Measurements from ENCODE around the gene PPTC7.
"Not testable (repeated sequence)": the region's sequence is repeated elsewhere in the genome, so short reads cannot be mapped to it uniquely, and the experiment has no call there.

Gene PPTC7

DNA sequence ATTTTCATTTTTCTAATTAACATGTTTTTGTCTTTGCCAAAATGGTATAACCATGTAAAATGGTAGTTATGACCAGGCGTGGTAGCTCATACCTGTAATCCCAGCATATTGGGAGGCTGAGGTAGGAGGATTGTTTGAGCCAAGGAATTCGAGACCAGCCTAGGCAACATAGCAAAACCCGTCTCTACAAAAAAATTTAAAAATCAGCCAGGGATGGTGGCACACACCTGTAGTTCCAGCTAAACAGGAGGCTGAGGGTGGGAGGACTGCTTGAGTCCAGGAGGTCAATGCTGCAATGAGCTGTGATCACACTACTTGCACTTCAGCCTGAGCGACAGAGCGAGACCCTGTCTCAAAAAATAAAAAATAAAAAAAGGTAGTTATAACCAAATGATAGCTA is 23.1 kb downstream of the PPTC7 start:
- no peak for DNase-seq

DNA sequence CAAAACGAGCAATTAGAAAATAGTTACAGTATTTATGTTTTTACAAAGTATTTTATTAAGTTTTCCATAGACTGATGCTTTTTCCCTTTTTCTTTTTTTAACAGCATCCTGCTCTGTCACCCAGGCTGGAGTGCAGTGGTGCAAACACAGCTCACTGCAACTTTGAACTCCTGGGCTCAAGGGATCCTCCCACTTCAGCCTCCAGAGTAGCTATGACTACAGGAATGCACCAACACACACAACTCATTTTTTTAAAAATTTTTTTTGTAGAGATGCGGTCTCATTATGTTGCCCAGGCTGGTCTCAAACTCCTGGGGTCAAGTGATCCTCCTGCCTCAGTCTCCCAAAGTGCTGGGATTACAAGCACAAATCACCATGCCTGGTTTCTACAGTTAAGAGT is 24.2 kb downstream of the PPTC7 start:
- DNase-seq, result not testable (repeated sequence)

DNA sequence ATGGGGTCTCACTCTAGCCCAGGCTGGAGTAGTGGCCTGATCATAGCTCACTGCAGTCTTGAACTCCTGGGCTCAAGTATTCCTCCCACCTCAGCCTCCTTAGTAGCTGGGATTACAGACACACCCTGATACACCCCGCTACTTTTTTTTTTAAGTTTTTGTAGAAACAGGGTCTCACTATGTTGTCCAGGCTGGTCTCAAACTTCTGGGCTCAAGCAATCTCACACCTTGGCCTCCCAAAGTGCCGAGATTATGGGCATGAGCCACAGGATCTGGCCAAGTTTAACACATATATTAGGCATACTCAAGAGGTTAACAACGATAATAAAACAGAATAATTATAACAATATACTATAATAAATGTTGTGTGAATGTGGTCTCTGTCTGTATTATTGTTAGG is 25.8 kb downstream of the PPTC7 start:
- DNase-seq, result no peak

DNA sequence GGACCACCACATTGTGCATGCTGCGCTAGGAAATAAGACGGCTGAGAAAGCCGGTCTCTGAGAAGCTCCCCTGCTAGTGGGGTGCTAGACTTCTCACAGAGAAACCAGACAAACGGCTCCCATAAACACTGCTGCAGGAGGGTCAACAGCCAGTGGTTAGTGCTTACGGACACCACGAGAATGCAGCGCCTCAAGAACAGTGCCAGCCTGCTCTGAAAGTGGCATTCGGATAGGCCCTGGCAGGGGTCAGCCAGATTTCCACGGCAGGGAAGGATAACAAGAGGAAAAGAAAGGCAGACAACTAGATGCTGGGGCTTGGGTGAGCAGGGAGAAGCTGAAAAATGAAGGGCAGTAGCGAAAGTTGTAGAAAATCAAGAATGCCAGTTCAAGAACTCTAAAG is 26.4 kb downstream of the PPTC7 start:
- DNase-seq, result no peak

- DNase-seq, result no peak
These were observed 27.3 kb downstream of the PPTC7 start for GRCh38 chr12:110555577-110556406.

DNA sequence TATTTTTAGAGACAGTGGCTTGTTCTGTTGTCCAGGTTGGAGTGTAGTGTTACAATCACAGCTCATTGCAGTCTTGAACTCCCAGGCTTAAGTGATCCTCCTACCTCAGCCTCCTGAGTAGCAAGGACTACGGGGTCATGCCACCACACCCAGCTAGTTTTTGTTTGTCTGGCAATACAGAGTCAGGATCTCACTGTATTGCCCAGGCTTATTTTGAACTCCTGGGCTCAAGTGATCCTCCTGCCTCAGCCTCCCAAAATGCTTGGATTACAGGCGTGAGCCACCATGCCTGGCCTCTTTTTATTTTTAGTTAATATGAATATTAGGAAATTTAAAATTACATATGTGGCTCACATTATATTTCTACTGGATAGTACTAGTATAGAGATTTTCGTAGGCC is 28.9 kb downstream of the PPTC7 start:
- no peak for DNase-seq

DNA sequence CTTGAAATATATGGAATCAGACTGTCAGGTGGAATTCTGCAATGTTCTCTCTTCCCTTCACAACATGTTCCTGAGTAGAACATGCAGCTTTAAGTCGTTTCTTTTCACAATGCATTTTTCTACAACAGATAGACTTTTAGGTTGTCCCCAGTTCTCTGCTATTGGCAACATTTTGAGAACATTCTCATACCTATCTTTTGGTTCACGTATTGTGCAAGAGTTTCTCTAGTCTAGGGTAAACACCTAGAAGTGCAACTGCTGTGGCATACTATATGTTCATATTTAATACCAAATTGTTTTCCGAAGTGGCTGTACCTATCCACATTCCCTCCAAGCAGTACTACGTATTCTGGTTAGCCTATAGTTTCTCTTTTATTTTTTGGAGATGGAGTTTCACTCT is 32.1 kb downstream of the PPTC7 start:
- DNase-seq, result no peak

DNA sequence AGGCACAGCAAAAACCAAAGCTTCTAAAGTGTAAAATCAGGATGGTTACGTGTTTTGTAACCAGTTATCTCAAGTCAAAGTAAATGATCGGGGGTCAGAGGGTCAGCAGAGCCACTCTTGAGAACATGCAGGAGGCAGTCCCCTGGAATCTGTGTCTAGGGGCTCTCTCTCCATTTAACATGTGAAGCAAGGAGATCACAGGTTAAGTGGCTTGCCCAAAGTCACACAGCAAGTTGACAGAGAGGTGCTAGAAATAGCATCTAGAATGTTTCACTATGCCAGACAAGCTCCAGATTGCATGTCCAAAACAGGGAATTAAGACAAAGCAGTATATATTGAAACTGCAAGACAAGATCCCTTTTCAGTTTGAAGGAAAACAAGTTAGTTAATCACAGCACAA is 33.4 kb downstream of the PPTC7 start:
- no peak for DNase-seq

DNA sequence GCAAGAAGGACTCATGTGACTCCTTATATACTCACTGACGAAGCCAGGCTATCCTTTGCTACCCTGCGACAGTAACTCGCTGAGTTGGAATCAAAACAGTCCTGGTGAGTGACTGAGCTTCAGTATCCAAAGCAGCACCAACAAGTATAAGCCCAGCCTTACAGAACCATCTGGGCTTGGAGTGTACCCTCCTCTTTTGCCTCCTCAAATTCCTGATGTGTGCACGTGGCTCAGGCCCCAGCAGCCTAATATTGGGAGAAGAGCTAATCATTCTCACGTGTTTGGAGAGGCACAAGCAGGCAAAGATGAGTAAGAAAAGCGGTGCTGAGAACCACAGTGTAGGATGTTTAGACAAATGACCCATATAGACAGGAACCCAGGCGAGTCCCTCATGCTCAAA is 34.4 kb downstream of the PPTC7 start:
- DNase-seq, result no peak

- no peak for DNase-seq
These were observed 36.0 kb downstream of the PPTC7 start for GRCh38 chr12:110547090-110547489.

DNA sequence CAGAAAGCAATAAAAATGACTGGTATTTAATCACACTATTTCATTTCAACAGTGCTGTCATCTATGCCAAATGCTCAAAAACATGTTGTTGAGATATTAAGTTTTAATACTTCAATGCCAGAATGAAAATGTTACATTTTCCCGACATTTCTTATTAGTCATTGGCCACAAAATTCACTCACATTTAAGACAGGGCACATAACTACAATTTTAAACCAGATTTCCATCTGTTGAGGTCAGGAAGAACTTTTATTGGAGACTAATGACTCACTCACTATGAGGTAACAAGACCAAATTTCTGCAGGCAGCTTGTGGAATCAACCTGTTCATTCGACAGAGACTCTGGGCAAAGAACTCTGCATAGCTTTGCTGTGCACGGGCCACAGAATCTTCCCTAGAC is 36.8 kb downstream of the PPTC7 start:
- no peak for DNase-seq

- no peak for DNase-seq
These were observed 37.3 kb downstream of the PPTC7 start for GRCh38 chr12:110545812-110546211.

DNA sequence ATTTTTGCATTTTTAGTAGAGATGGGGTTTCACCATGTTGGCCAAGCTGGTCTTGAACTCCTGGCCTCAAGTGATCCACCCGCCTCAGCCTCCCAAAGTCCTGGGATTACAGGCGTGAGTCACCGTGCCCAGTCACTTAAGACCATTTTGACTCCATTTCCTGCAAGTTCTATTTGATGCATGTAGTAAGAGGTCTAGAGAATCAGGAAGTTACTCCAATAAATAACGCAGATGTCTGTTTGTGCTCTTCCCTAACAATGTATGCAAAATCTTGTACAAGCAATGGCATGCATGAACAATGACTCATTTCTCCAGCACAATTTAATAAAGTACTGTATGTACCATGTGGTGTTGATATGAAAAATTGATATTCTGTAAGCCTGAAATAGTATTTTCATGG is 37.9 kb downstream of the PPTC7 start:
- not testable (repeated sequence) for DNase-seq

GRCh38 chr12:110543965-110544364 is 39.2 kb downstream of the PPTC7 start:
- no peak for DNase-seq

GRCh38 chr12:110543252-110543959 is 39.7 kb downstream of the PPTC7 start:
- DNase-seq, result no peak

- DNase-seq, result no peak
These were observed 43.1 kb downstream of the PPTC7 start for GRCh38 chr12:110540048-110540447.

GRCh38 chr12:110538869-110539622 is 44.1 kb downstream of the PPTC7 start:
- DNase-seq, result no peak

GRCh38 chr12:110537605-110538409 is 45.3 kb downstream of the PPTC7 start:
- DNase-seq, result no peak

DNA sequence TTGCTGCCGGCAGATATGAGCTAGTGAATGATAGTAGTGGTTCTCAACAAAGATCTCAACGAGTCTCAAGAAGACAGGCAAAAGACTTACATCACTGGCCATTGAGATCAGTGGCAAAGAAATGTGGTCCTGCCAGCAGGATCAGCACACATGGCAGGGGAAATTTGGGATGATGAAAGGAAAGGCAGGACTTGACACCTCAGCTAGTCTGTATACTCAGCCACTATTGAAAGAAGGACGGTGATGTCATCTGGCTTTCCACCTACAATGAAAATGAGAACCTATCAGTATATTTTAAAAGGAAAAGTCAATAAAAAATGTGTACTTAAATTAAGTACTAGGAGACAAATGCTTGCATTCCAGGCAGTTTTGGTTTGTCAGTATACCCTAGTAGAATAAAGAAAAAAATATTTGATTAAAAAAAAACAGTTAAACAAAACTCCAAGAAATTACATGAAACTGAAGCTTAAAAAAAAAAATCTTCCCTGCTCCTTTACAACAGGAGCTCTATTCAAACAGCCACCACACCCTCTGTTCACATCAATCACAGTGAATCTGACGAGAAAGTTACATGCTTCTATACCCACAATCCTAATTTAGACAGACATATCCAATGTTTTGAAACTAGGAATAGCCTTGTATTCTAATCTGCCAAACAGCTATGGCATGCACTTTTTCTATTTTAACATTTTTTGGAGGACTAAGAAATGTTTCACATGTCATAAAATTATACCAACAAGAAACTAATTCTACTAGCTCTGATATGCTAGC is 46.1 kb downstream of the PPTC7 start:
- DNase-seq, result no peak

DNA sequence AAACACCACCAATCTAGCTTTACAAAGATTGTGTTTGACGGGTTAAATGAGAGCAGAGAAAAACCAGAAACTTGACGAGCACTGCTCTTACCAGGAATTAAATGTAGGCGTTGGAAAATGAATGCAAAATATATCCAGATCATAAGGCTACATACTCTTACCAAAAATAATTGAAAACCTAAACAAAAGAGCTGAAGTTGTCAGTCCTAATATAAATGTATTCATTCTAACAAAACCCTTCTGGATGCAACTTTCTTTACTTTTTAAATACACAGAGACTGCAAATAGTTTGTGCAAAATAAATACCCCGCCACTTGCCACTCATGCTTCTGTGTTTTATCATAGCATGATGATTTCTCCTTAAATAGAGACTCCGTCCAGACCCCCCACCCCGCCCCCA is 48.3 kb downstream of the PPTC7 start:
- DNase-seq, result no peak

DNA sequence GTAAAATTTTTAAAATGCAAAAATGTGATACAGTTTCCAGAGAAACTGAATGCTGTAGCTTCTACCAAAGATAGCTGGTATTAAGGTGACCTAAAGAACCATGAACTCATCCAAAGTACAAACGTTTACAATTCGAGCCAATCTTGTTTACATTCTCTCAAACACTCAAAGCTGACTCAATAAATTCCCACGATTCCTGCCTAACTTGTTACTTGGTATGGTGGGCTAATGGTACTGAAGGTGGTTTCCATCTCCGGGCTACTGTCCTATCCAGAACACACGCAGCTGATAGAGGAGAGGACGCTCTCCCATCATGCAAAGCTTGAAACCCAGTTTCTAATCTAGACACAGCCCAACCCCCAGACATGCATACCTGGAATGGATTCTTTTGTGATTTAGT is 49.5 kb downstream of the PPTC7 start:
- no peak for DNase-seq

- DNase-seq, result no peak
These were observed 50.5 kb downstream of the PPTC7 start for GRCh38 chr12:110532644-110533043.

All from CD4-positive, alpha-beta T cell treated with Interleukin-4 for 1 hour (primary cell).